NCI-H2196 treated with DMSO at 0.1 percent for 48 hours (cell line): ENCODE measurements around the gene ABLIM2.

ENCODE experiments used
- DNase-seq: peaks from one replicate; lab custom pipeline; 2025; ENCODE audit not compliant: unreplicated experiment; lab: John Stamatoyannopoulos, UW

The ABLIM2 gene

GRCh38 chr4:8105306-8106100 lies 53.1 kb downstream of the ABLIM2 start:
- no peak for DNase-seq

DNA sequence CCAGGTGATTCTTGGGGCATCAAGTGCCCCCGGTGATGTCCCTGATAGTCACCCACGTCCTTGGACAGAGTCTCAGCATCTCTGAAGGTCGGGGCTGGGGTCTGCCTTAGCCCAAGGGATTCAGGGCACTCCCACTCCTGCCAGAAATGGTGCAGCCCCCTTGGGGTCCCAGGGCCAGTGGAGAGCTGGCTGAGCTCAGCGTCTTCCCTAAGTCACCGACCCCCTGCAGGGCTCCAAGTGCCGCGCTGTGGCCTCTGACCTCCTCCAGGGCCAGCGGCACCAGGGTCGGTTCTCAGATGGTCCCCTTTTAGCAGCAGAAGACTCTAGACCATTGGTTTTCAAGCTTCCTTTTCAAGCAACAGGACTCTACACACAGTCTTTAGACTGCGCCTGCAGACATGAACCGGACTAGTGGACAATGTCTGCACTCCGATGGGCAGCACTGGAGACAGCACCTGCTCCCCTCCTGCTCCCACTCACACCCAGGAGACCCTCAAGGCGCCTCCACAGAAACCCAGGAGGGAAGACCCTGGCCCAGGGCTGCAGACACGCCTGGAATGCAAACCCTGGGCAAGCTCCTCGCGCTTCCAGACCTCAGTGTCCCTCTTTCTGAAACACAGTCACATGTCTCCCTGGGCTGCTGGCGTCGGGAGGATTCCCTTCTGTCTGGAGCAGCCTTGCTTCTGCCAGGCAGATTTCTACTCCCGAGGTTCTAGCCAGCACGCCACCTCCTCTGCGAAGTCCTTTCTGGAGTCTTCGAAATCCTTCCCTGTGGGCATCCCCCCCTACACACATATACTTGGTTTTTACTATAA lies 53.9 kb downstream of the ABLIM2 start:
- no peak for DNase-seq

GRCh38 chr4:8103421-8104390 lies 54.9 kb downstream of the ABLIM2 start:
- no peak for DNase-seq

DNA sequence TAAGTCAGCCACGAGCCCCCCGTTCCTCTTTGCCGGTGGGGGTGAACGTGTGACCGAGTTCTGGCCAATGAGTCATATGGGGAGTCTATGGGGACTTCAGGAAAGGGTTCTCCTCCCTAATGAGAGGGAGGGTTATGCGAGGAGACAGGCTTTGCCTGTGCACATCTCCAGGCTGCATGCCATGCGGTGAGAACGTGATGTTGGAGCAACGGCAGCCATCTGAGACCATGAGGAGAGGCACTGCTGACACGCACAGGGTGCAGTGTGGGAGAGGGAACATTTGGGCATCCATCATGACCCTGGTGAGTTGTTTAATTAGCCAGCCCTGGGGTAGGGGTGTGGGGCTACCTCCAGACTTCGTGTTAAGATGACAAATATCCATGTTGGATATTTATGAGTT lies 55.8 kb downstream of the ABLIM2 start:
- DNase-seq, result no peak

DNA sequence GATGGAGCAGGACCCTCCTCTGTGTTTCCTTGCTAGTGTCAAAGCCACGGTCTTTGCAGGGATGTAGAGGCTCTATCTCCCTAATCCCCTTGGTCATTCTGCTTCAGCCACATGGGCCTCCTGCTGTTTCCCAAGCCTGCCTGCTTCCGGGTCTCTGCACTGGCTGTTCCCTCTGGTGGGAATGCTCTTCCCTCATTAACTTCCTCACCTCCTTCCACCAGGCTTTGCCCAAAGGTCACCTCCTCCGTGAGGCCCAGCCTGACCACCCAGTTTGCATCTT lies 56.6 kb downstream of the ABLIM2 start:
- no peak for DNase-seq

- DNase-seq, result no peak
Measured at GRCh38 chr4:8101213-8102075, 57.2 kb downstream of the ABLIM2 start.

DNA sequence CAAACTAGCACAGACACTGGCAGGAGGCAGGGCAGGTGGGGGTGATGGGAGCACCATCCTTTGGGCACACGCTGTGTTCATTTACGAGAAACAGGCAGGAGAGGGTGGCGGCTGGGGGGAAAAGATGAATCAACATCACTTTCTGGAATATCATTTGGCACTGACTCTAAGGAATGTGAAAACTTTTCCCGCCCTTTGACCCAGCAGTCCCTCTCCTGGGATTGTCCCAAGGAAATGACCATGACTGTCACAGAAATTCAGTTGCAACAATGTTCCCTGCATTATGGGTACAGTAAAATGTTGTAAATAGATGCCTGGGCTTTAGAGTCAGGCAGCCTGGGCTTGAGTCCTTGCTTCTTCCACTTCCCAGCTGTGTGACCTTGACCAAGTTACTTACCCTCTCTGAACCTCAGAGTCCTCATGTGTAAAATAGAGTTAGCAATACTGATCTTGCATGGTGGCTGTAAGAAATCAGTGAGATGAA lies 58.6 kb downstream of the ABLIM2 start:
- DNase-seq, result no peak

DNA sequence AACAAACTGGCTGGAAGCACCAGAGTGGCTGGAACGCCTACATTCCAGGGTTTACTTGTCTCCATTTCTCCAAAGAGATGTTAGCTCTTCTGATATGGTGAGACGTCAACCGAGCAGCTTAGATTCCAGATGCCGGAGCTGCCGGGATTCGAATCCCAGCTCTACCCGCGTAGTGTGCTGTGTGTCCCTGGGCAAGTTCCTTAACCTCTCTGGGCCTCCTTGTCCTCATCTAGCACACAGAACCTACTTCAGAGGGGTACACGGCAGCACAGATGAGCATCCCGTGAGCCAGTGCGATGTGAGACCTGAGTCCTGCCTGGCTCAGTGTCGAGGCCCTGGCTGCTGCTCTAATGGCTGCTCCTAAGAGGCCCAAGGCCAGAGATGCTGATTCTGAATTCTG lies 60.1 kb downstream of the ABLIM2 start:
- no peak for DNase-seq

- DNase-seq, result no peak
Measured at GRCh38 chr4:8097721-8098345, 60.8 kb downstream of the ABLIM2 start.

- no peak for DNase-seq
Measured at GRCh38 chr4:8097141-8097541, 61.5 kb downstream of the ABLIM2 start.

GRCh38 chr4:8096690-8097061 lies 61.9 kb downstream of the ABLIM2 start:
- no peak for DNase-seq

GRCh38 chr4:8095956-8096689 lies 62.5 kb downstream of the ABLIM2 start:
- DNase-seq, result no peak

DNA sequence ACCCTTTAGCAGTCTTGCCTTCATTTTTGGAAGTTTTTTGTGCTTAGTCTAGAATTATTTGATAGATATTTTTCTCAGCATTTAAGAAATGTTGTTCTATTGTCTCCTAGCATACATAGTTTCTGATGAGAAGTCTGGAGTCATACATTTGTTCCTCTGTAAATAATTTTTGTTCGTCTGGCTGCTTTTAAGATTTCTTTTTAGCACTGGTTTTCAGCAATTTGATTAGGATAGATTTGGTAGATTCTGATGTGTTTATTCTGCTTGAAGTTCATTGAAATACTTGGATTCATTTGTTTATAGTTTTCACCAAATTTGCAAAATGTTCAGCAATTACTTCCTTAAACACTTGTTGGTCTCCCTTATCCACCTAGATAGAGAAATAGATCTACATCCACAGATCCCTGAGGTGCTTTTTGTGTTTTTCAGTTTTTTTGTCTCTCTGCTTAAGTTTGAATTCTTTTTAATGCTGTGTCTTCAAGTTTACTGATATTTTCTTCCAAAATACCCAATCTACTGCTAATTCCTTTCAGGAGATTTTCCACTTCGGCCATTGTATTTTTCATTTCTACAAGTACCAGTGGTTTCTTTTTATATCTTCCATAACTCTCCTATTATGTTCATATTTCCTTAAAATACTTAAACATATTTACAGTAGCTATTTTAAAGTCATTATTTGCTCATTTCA lies 64.9 kb downstream of the ABLIM2 start:
- no peak for DNase-seq

DNA sequence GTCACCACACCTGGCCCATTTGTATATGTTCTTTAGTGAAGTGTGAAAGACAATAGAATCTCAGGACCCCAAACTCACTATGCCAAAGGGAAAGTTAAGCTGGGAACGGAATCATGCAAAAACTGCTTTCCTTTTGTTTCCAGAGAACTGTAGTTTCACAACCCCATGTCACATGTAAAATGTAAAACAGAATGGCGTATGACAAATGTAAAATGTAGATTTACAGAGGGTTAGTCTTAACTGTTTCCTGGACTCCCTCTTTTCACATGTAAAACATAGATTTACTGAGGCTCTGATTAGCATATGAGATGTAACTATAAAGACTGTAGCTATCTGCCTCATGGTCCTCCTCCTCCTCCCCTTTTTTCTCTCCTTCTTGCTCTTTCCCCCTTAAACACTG lies 66.3 kb downstream of the ABLIM2 start:
- DNase-seq, result no peak

DNA sequence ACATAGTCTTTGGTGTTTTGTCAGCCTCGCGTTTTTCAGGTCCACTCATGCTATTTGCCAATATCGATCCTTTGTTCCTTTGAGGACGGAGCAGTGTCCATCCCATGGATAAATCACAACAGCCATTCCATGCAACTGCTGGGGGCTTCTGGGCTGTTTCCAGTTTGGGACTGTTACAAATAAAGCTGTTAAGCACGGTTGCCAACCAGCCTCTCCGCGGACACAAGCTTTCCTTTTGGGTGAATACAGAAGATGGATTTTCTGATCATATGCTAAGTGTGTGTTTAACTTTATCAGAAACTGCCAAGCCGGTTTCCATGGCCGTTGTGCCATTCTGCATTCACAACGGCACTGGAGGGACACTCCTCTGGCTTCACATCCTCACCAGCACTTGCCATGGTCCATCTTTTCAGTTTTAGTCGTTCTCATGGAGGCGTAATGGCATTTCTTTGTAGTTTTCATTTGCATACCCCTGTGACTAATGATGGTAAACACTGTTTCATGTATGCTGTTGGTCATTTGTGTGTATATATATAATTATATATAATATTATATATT lies 67.8 kb downstream of the ABLIM2 start:
- no peak for DNase-seq

GRCh38 chr4:8090312-8090711 lies 68.3 kb downstream of the ABLIM2 start:
- no peak for DNase-seq

DNA sequence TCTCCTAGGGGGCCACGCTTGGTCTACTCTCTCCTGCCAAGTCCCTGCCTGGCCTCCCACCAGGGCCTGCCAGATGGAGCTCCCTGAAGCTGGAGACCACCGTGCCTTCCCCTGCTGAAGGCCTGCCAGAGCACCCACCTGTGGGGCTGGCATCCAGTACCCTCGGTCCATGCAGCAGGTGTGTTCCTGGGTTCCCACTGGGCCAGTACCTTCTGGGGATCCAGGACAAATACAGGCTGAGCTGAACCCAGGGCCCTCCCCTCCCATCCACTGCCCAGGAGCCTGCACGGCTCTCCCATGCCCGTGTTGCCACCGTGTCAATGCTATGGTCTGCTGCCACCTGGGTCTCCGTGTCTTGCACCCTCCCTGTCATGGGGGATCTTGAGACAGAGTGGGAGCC lies 68.8 kb downstream of the ABLIM2 start:
- DNase-seq, result no peak

DNA sequence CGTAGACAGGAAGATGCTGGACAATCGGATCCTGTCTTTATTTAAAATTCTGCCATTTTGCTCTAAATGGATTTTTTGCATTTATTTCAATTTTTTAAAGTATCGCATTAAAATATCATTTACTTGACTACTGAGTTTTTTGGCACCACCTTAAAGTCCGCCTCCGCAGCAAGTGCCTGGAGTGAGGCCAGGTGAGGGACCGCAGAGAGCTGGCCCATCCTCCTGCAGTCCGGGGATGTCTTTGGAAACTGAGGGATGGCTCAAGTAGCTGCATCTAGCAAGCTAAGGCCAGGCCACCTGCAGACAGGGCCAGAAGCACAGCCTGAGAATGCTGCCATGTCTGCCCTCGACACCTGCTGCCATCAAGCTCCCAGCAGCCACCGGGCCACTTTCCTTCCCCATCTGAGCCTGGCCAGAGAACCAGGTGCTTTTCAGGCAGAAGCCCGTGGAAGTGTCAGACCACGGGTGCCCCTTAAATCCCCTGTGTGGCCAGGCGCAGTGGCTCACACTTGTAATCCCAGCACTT lies 69.6 kb downstream of the ABLIM2 start:
- no peak for DNase-seq
